HG02943 (cell line): ENCODE data around the gene AAGAB.

ENCODE experiments used
- ATAC-seq: cut with Tn5 transposase; IDR thresholded peaks from one replicate; pipeline ENCODE4 v1.9.1; 2021; ENCODE audit warnings: mild to moderate bottlenecking, low read depth, moderate library complexity; ENCODE audit not compliant: unreplicated experiment

The AAGAB gene

GRCh38 chr15:67174864-67175573, 79.4 kb downstream of the AAGAB start:
- ATAC-seq: no peak

DNA sequence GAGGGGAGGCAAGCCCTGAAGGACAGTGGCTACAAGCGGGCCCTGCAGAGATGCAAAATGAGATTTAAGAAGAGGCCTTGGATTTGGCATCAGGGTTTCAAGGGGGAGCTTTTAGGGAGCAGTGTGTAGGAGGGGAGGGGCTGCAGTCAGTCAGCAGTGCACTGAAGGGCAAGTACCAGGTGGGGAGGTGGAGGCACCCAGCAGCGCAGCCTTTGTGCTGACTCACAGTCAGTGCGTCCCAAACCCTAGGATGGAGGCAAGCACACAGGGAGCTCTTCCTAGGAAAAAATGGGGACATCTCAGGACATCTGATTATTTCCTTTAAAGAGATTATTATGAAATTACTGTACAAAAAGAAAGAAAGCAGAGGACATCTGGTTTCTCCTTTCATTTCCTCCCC, 80.0 kb downstream of the AAGAB start:
- ATAC-seq: no peak

DNA sequence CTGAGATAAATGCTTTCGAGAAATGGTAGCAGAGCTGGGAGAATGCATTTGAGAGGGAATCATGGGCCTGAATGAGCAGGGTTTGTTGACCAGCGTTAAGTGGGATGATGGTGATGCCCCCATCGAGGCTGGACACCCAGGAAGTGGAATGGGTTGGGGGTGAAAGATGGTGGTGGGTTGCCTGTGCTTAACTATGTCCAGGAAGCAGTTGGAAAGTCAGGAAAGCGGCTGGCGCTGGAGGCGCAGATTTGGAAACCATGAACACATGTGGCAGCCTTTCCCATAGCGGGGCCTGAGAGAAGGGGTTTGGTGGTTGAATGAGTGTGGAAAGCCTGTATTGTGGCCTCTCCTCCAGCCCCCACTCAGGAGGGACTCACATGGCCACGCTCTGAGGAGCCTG, 80.7 kb downstream of the AAGAB start:
- no peak for ATAC-seq

GRCh38 chr15:67173005-67173404, 81.5 kb downstream of the AAGAB start:
- no peak for ATAC-seq

DNA sequence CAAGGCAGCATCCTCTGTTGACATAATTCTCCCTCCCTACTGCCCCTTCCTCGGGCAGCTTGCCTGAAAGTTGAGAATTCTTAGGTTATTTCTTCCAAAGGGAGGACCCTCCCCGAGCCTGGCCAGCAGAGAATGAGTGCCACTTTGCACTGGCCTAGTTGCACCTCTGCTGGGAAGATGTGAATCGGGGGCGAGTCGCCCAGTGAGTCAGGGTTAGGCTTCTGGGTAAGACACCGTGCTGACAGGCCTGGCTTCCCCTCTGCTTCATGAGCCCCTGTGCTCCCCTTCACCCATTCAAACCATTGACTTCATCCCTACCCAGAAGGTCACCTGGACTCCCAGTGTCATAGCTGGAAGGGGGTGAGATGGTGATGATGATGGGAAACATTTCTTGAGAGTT, 82.3 kb downstream of the AAGAB start:
- ATAC-seq: no peak

DNA sequence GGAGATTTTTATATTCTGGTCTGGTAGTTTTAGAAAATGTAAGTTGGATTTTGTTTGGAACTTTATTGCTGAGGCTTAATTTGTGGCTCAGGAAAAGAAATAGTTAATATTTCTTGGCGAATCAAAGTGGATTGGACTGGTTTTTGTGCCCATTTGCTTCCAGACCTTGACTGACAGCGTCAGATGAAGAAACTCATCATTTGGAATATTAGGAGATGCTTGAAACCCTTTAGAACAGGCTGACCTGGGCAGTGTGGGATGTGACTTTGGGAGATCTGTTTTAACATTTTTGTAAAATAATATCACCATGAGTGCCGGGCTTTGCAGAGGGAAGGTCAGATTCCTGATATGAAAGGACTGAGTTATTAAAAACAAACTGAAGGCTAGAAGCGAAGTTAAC, 83.0 kb downstream of the AAGAB start:
- ATAC-seq: no peak

DNA sequence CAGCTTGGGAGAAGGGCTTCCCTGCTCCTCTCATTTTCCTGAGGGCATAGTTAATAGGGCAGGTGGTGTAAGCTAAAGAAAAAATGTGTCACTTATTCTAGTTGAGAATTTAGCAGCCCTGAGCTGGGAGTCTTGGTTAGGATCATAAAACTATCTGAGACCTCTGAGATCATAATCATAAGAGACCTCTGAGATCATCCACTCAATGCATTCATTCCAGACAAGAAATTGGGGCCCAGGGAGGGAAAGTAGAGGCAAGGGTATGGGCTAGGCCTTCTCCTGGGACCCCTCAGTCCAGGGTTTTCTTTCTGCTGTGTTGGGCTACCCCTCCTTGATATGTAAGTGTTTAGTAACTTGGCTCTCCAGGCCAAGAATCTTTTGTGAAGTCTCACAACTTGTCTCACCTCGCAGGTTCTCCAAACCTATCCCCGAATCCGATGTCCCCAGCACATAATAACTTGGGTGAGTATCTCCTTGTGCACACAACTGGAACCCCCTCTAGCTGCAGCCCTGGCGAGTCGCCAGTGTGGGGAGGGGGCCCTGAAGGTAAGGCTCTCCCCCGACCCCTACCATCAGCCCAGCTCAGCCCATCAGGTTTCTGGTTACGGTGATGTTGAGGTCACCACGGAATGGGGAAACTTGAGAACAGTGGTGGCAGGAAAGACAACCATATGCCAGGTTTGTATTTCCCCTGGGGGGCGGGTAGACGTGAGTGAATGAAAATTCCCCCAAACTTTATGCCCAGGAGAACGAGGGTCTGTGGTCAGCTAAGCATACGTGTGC, 84.1 kb downstream of the AAGAB start:
- no peak for ATAC-seq

GRCh38 chr15:67168694-67169093, 85.8 kb downstream of the AAGAB start:
- ATAC-seq: no peak

DNA sequence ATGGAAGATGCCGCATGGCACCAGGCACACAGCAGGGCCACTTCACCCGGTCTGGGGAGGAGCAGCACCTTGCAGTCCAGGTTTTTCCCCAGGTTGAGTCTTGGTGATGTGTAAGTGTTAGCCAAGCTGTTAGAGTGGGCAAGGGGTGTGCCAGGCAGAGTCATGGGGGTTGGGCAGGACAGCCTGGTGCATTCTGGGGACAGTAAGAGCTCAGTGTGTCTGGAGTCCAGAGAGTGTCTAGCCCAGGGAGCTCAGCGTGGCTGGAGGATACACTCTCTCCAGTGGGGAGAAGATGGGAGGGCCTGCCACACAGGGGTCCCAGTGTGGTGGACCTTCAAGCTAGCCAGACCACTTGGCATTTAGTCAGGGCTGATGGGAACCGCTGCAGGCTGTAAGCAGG, 87.4 kb downstream of the AAGAB start:
- ATAC-seq: no peak

- ATAC-seq: no peak
Measured at GRCh38 chr15:67166280-67167009, 88.0 kb downstream of the AAGAB start.

- ATAC-seq: no peak
Measured at GRCh38 chr15:67165254-67166253, 88.9 kb downstream of the AAGAB start.

GRCh38 chr15:67164811-67165253, 89.6 kb downstream of the AAGAB start:
- no peak for ATAC-seq

- no peak for ATAC-seq
Measured at GRCh38 chr15:67164401-67164791, 90.1 kb downstream of the AAGAB start.

- ATAC-seq: no peak
Measured at GRCh38 chr15:67163180-67163579, 91.3 kb downstream of the AAGAB start.

DNA sequence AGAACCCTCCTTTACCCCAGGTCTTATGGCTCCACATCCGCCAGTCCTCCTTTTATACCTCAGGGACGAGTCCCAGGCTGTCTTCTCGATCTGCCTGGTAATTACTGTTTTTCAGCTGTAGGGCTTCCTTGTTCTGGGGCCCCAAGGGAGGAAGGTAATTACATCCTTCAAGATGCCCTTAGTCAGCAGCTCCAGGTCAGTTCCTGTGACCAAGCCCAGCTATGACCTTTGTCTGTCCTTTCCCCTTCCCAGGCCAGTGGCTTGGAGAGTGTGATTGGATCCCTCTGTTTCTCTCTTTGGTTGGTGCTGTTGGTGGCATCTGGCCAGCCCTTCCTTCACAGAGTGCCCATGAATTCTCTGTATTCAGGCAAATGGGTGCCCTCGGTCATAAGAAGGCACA, 92.6 kb downstream of the AAGAB start:
- ATAC-seq: no peak

- no peak for ATAC-seq
Measured at GRCh38 chr15:67161412-67161811, 93.0 kb downstream of the AAGAB start.

DNA sequence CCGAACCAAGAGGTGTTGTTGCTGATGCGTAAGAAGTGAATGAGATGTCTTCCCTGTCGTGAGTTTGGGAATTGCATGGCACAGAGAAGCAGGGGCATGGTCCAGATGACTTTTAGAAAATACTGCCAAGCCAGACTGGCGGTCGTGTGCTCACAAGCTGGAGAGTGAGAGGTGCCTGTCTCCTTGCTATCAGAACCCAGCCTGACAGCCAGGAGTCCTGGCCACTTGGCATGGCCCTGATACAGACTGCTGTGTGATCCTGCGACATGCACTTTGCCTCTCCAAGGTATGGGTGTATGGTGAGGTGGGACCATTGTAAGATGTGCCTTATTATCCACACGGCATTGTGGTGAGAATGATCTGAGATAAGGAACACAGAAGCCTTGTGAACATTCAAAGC, 96.1 kb downstream of the AAGAB start:
- no peak for ATAC-seq

GRCh38 chr15:67157521-67158252, 96.8 kb downstream of the AAGAB start:
- no peak for ATAC-seq

GRCh38 chr15:67156834-67157233, 97.6 kb downstream of the AAGAB start:
- ATAC-seq: no peak

DNA sequence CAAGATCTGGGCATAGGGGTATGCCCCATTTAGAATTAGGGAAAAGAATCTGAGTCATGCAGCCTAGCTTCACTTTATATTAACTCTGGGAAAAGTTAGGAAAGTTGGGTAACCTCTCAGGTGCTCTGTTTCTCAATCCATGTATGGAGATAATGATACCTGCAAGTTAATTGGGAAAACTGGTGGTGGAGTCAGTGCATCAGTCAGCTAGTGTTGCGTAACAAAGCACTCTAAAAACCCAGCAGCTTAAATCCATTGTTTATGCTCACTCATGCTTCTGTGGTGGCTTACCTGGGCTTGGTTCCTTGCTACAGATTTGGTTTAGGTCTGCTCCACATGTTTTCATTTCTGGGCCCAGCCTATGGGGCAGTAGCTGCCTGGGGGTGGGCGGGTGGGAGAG, 98.0 kb downstream of the AAGAB start:
- ATAC-seq: no peak
